HCT116 (cell line): Measurements from ENCODE around the gene TTC9B.

ENCODE experiments used
- CEBPB ChIP-seq: IDR thresholded peaks from 2 replicates; pipeline ENCODE4 v1.6.1; 2012; ENCODE audit warnings: low read depth
- EZH2 ChIP-seq: fragments of 200-600 bp; sonication (generic); IDR thresholded peaks from 2 replicates; pipeline ENCODE4 v1.6.1; 2017; ENCODE audit warnings: antibody characterized with exemption, mixed run types
- POLR2A ChIP-seq: IDR thresholded peaks from 2 replicates; pipeline ENCODE4 v1.7.0; 2011; ENCODE audit warnings: borderline replicate concordance; ENCODE audit not compliant: insufficient read depth, insufficient read length; ENCODE audit errors: extremely low read depth
- POLR2AphosphoS5 ChIP-seq: IDR thresholded peaks from 2 replicates; pipeline ENCODE4 v1.6.1; 2011; ENCODE audit warnings: mild to moderate bottlenecking, low read depth, low read length, moderate library complexity
- RAD21 ChIP-seq: IDR thresholded peaks from 2 replicates; pipeline ENCODE4 v1.6.1; 2012; ENCODE audit warnings: low read depth, mild to moderate bottlenecking
- SIN3A ChIP-seq: IDR thresholded peaks from 2 replicates; pipeline ENCODE4 v1.6.1; 2012; ENCODE audit warnings: low read depth
- SP1 ChIP-seq: IDR thresholded peaks from 2 replicates; pipeline ENCODE4 v1.6.1; 2012; ENCODE audit warnings: low read depth
- SRF ChIP-seq: IDR thresholded peaks from 2 replicates; pipeline ENCODE4 v1.6.1; 2012; ENCODE audit warnings: low read depth
- TCF7L2 ChIP-seq: IDR thresholded peaks from 2 replicates; pipeline ENCODE4 v1.7.0; 2011; ENCODE audit warnings: borderline replicate concordance, inconsistent platforms; ENCODE audit not compliant: insufficient read depth, insufficient read length; ENCODE audit errors: extremely low read depth
- ZBTB33 ChIP-seq: IDR thresholded peaks from 2 replicates; pipeline ENCODE4 v1.6.1; 2011; ENCODE audit warnings: mild to moderate bottlenecking, low read length, moderate library complexity; ENCODE audit not compliant: insufficient replicate concordance; ENCODE audit errors: extremely low read depth
- TF ChIP-seq, protein P1 (sequence below): IDR thresholded peaks from 2 replicates; pipeline ENCODE4 v1.6.1; 2012
- TF ChIP-seq, protein P2 (sequence below), 3 experiments: fragments of 200-600 bp in 1 of 3; sonication (generic) in 1 of 3; IDR thresholded peaks in 2 of 3; conservative IDR thresholded peaks in 1 of 3; 2 replicates each; pipeline ENCODE4 v1.5.1; 2012 to 2017; ENCODE audit warnings: low read depth in 2 of 3, low read length in 2 of 3, antibody characterized with exemption in 1 of 3, borderline replicate concordance in 1 of 3, control low read depth in 1 of 3, mild to moderate bottlenecking in 1 of 3, mixed read lengths in 1 of 3, mixed run types in 1 of 3, moderate library complexity in 1 of 3; ENCODE audit not compliant: insufficient read depth in 1 of 3

DNA sequence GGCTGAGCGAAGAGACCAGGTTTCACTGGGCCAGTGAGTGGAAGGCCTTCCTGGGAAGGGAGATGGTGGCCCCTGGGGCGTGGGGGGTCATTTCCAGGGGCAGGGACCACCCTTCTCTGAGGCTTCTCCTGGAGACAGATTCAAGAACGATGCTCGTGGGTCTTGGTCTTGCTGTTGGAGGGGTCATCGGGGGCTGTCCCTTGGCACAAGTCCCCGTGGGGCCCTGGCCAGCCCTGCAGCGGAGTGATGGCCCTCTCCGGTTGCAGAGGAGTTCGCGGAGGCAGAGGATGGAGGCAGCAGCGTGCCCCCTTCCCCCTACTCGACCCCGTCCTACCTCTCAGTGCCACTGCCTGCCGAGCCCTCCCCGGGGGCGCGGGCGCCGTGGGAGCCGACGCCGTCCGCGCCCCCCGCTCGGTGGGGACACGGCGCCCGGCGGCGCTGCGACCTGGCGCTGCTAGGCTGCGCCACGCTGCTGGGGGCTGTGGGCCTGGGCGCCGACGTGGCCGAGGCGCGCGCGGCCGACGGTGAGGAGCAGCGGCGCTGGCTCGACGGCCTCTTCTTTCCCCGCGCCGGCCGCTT, 4.8 kb downstream of the TTC9B start:
- no peak for TF ChIP-seq POLR2AphosphoS5
- TF ChIP-seq, protein P1, sequence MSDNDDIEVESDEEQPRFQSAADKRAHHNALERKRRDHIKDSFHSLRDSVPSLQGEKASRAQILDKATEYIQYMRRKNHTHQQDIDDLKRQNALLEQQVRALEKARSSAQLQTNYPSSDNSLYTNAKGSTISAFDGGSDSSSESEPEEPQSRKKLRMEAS, result no peak
- no peak for TF ChIP-seq POLR2A
- TF ChIP-seq, protein P2, sequence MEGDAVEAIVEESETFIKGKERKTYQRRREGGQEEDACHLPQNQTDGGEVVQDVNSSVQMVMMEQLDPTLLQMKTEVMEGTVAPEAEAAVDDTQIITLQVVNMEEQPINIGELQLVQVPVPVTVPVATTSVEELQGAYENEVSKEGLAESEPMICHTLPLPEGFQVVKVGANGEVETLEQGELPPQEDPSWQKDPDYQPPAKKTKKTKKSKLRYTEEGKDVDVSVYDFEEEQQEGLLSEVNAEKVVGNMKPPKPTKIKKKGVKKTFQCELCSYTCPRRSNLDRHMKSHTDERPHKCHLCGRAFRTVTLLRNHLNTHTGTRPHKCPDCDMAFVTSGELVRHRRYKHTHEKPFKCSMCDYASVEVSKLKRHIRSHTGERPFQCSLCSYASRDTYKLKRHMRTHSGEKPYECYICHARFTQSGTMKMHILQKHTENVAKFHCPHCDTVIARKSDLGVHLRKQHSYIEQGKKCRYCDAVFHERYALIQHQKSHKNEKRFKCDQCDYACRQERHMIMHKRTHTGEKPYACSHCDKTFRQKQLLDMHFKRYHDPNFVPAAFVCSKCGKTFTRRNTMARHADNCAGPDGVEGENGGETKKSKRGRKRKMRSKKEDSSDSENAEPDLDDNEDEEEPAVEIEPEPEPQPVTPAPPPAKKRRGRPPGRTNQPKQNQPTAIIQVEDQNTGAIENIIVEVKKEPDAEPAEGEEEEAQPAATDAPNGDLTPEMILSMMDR (IDR thresholded peaks at IDR 0.05 in 2 of 3, conservative IDR thresholded peaks at IDR 0.05 in 1 of 3; ENCODE audit: borderline replicate concordance in 1 of 3, insufficient read depth in 1 of 3, low read depth in 2 of 3, low read length in 2 of 3), result no peak
- no peak for TF ChIP-seq TCF7L2
- no peak for TF ChIP-seq SIN3A
- TF ChIP-seq RAD21, result no peak
- TF ChIP-seq EZH2, result no peak
- no peak for TF ChIP-seq ZBTB33
- TF ChIP-seq CEBPB, result no peak
- TF ChIP-seq SP1, result no peak
- TF ChIP-seq SRF, result no peak
